GM10847 (cell line): ENCODE data around the gene ZNF93.

Experiments used
- POLR2A ChIP-seq: IDR thresholded peaks from 2 replicates; pipeline ENCODE4 v1.6.1; 2011; ENCODE audit not compliant: insufficient read length; ENCODE audit errors: extremely low read depth

The ZNF93 gene

DNA sequence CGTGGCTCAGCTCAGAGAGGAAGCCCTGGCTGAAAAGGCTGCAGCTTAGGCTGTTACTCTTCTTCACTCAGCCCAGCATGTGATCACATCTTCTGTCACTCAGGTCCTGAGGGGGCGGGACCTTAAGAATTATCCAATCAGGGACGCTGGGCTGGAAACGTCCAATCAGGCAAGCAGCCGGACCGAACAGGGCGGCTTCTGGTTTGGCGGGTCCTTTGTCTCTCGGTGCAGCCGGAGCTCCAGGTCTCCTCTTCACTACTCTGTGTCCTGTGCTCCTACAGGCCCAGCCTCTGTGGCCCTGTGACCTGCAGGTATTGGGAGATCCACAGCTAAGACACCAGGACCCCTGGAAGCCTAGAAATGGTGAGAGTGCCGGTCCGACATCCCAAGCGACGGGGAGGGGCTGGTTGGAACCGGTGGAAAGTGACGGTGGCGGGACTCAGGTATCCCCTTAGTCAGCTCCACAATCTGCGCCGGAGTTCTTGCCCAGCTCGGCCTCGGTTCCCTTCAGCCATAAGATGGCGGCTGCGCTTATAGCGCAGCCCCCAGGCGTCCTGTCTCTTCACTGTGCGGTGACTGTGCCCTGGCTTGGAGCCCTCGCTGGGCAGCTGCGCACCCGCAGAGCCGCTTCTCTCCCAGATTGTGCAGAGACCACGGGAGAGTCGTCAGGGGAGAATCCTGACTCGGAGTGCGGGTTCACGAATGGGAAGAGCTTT lies at the start of gene ZNF93:
ZNF93 (plus strand) TSS at position 218 of the 716 bp plus-strand sequence; CDS start at position 361, 143 bp downstream.
- TF ChIP-seq POLR2A, result peak; percentile 44

DNA sequence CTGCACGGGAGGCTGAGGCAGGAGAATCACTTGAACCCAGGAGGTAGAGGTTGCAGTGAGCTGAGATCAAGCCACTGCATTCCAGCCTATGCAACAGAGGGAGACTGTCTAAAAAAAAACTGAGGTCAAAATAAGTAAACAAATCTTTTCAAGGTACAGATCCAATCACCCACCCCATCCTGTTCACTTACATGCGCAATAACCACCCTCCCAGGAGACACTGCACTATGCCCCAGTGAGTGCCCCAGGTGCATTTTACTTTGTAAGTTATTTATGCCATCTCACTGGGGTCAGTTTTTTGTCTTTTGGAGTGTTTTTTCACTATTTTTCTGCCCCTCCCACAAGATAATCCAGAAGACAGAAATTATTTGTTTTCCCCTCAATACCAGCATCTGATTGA lies 42.0 kb upstream of the ZNF93 start:
- TF ChIP-seq POLR2A, result no peak

DNA sequence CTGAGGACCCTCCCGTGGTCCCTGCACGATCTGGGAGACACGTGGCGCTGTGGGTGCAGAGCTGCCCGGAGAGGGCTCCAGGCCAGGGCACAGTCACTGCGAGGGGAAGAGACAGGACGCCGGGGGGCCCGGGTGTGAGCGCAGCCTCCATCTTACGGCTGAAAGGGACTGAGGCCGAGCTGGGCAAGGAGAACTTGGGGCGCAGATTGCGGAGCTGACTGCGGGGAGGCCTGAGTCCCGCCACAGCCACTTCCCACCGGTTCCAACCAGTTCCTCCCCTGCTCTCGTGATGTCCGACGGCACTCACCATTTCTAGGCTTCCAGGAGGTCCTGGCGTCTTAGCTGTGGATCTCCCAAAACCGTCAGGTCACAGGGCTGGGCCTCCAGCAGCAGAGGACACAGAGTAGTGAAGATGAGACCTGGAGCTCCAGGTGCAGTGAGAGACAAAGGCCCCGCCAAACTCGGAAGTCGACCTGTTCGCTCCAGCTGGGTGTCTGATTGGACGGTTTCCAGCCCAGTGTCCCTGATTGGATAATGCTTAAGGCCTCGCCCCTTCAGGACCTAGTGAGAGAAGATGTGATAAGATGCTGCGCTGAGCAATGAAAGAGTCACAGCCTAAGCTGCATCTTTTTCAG lies 39.9 kb upstream of the ZNF93 start:
- no peak for TF ChIP-seq POLR2A

DNA sequence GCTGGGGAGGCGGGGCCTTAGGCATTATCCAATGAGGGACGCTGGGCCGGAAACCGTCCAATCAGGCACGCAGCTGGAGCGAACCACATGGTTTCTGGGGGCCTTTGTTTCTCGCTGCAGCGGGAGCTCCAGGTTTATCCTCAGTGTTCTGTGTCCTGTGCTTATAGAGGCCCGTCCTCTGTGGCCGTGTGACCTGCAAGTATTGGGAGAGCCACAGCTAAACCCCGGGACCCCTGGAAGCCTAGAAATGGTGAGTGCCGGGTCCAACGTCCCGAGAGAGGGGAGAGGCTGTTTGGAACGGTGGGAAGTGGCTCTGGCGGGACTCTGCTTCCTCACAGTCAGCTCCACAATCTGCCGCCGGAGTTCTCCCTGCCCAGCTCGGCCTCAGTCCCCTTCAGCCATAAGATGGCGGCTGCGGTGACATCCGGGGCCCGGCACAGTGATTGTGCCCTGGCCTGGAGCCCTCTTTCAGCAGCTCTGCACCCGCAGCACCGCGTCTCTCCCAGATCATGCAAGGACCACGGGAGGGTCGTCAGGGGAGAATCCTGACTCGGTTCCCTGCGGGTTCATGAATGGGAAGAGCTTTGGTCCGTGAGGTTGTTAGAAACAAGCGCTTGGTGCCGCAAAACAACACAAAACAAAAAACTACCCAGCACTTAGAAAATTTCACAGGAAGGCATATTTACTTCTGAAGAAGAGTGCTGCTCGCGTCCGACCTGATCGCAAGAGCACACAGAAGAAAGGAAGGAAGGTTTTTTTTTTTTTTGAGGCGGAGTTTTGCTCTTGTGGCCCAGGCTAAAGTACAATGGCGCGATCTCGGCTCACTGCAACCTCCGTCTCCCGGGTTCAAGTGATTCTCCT lies 34.8 kb upstream of the ZNF93 start, which contains the start of gene ZNF253:
ZNF253 (plus strand) TSS at position 133 of the 861 bp plus-strand sequence; CDS start at position 248, 115 bp downstream.
- peak; percentile 65 for TF ChIP-seq POLR2A

DNA sequence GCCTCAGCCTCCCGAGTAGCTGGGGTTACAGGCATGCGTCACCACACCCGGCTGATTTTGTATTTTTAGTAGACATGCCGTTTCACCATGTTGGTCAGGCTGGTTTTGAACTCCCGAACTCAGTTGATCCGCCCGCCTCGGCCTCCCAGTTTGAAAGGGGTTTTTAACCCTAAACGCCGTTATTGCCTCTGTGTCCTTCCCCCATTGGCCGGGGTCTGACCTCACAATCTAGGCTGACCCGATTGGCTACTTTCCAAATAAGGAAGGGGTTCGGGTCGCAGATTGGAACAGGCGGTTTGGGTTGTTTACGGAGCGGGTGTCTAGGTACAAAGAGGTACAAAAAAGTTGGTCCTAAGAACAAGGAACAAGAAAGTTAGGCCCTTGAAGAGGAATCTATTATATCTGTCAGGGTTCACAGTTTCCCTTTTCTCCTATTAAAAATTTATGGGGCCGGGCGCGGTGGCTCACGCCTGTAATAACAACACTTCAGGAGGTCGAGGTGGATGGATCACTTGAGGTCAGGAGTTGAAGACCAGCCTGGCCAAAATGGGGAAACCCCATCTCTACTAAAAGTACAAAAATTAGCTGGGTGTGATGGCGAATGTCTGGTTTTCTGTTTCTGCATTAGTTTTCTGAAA lies 34.0 kb upstream of the ZNF93 start:
- no peak for TF ChIP-seq POLR2A

DNA sequence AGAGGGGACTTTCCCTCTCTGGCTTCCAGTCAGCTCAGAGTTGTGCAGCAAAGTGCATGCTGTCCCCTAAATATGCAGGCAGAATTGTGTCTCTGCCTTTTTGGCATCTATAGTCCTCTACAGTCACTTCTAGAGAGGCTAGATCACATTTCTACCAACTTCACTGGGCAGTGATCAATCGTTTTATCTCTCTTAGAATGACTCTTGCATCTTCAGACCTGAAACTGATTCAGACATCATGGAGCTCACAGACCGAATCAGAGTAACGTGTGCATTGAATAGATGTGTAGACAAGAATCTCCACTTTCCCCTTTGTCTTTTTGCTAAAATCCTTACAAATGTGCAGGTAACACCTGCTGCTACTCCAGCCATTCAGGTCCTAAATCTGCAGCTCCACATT lies 28.8 kb upstream of the ZNF93 start:
- no peak for TF ChIP-seq POLR2A

DNA sequence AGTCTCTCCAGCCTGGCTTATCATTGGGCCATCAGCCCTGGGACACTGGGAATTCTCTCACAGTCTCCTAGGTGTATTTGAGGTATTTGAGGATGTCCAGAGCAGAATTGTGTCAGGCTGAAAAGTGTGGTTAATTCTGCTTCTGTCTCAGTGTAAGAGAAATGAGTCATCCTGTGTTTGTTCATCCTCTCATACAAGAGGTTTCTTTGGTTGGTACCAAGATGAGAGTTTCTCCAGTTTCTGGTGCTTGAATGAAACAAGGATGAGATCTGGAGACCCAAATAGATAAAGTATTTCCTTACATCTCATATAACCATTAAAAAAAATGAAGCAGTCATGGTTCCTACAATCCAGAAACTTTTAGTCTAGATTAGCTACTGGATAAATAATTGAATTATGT lies 27.4 kb upstream of the ZNF93 start:
- TF ChIP-seq POLR2A, result no peak

DNA sequence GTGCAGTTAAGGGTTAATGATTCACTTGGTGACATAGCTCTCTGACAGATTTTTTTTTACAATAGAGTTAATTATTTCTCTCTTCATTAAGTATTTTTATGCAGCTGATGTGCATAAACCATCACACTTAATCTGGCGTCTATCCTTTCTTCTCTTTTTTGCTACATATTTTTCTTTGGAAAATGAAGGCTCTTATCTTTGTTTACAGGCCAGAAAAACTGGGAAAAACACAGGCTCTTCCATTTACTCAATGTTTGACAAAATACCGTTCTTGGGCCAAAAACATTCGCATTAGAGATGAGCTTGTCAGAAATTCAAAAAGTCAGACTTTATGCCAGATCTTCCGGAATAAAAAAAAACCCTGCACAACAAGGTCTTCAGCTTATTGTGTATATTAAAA lies 23.0 kb upstream of the ZNF93 start:
- no peak for TF ChIP-seq POLR2A

DNA sequence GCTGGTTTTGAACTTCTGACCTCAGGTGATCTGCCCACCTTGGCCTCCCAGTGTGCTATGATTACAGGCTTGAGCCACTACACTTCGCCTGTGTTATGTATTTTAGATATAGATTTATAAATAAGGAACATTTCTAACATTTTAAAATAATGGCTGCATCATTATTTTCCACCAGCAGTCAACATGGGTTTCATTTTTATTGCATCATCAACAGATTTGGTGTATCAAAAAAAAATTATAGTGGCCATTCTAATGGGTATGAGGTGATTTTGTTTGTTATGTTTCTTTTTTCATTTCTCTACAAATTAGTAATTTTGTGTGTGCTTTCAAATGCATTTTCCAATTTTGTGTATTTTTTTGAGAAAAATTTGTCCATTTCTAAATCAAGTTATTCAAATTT lies 16.2 kb upstream of the ZNF93 start:
- no peak for TF ChIP-seq POLR2A

DNA sequence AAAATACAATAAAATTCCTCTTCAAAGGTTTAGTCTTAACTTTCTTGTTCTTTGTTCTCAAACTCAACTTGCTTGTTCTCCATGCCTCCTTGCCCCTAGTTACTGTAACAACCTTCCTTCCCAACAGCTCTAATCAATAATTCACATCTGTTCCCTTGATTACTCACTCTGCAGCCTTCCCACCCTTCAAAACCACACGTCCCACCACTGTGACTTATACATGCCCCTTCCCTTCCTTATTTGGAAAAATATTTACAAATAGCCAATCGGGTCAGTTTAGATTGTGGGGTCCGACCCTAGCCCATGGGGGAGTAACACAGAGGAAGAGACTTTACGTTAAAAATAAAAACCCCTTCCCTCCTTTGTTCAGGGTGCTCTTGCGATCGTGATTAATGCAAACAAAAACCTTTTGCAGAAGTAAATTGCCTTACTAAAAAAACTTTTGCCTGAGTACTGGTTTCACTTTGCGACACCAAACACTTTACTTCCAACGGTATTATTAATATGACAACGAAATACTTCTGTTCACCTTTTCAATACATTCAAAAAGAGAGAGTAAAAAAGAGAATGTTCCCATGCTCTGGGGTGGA lies 512 bp upstream of the ZNF93 start:
- TF ChIP-seq POLR2A, result no peak

DNA sequence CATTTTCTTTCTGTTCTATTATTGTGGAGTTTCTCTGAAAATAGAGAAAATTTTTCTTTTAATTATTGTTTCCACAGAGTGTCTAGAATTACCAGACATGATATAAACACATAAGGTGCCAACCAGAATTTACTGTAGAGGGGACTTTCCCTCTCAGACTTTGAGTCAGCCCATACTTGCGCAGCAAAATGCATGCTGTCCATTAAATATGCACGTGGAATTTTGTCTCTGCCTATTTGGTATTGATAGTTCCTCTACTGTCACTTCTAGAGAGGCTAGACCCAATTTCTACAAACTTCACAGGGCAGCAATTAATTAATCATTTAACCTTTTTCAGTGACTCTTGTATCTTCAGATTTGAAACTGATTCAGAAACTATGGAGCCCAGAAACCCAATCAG lies 8.9 kb downstream of the ZNF93 start:
- TF ChIP-seq POLR2A, result no peak

DNA sequence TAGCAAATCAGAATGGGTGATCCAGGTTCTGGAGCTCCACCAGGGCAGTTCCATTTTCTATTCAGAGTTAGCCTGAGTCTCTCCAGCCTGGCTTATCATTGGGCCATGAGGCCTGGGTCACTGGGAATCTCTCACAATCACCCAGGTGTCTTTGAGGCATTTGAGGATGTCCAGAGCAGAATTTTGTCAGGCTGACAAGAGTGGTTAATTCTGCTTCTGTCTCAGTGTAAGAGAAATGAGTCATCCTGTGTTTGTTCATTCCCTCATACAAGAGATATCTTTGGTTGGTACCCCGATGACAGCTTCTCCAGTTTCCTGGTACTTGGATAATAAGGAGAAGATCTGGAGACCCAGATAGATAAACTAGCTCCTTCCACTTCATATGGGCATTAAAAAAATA lies 10.4 kb downstream of the ZNF93 start:
- TF ChIP-seq POLR2A, result no peak

DNA sequence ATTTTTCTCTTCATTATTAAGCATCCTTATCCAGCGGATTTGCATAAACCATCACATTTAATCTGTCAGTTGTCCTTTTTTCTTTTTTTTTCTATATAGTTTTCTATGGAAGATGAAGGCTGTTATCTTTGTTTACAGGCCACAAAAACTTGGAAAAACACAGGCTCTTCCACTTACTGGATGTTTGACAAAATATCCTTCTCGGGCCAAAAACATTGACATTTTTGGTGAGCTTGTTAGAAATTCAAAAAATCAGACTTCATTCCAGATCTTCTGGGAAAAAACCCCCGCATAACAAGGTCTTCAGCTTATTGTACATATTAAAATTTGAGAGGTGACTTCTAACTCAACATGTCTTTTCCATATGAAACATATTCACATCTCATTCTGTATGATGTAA lies 13.8 kb downstream of the ZNF93 start:
- no peak for TF ChIP-seq POLR2A

DNA sequence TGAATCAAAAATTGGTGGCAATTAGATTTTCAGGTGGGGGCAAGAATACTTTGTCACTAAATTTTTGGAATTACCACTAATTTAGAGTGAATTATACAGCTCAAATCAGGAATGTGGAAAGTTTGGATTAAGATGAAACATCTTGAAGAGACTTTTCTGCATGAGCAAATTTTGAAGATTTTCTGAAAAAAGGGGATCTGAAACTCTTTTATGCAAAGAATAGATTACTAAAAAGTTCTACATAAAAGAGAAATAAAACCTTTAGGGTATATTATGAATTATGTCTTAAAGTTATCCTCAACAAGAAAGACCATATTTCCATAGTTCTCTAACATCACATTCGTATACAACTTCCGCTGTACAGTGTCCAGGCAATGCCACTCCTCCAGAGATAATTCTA lies 36.7 kb downstream of the ZNF93 start:
- TF ChIP-seq POLR2A, result no peak

DNA sequence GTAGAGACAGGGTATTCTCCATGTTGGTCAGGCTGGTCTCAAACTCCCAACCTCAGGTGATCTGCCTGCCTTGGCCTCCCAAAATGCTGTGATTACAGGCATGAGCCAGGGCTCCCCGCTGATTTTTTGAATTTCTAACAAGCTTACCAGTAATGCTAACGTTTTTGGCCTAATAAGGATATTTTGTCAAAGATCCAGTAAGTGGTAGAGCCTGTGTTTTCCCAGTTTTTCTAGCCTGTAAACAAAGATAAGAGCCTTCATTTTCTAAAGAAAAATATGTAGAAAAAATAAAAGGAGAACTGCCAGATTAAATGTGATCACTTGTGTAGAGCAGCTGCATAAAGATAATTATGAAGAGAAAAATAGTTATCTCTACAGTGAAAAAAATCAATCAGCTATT lies 37.7 kb downstream of the ZNF93 start:
- no peak for TF ChIP-seq POLR2A
